DOHH2 (cell line): ENCODE measurements around the gene FBXO45.
"Not testable (repeated sequence)": the region's sequence is repeated elsewhere in the genome, so short reads cannot be mapped to it uniquely, and the experiment has no call there.

Source experiments
- H3F3A ChIP-seq: fragments of 200-600 bp; sonication (generic), shearing (Covaris generic); 2 replicates; pipeline ENCODE4 v1.6.0; 2016; ENCODE audit warnings: antibody characterized with exemption, mild to moderate bottlenecking; ENCODE audit not compliant: control insufficient read depth, insufficient read depth
- H3K27ac ChIP-seq: fragments of 200-600 bp; sonication (generic); 2 replicates; pipeline ENCODE4 v1.5.1; 2014; ENCODE audit warnings: low read depth, mild to moderate bottlenecking, low read length, moderate library complexity
- H3K27me3 ChIP-seq: fragments of 200-600 bp; sonication (generic); 2 replicates; pipeline ENCODE4 v1.6.1; 2014; ENCODE audit warnings: mild to moderate bottlenecking, low read length, mixed read lengths; ENCODE audit not compliant: control insufficient read depth
- H3K36me3 ChIP-seq: fragments of 200-600 bp; sonication (generic); 2 replicates; pipeline ENCODE4 v1.6.1; 2014; ENCODE audit warnings: mild to moderate bottlenecking, low read length, moderate library complexity, mixed read lengths; ENCODE audit not compliant: control insufficient read depth
- H3K4me1 ChIP-seq: fragments of 200-600 bp; sonication (generic); 2 replicates; pipeline ENCODE4 v1.6.1; 2014; ENCODE audit warnings: mild to moderate bottlenecking, low read length, mixed read lengths; ENCODE audit not compliant: control insufficient read depth
- H3K4me2 ChIP-seq: fragments of 200-600 bp; sonication (generic); 2 replicates; pipeline ENCODE4 v1.6.0; 2014; ENCODE audit warnings: mild to moderate bottlenecking, low read length, moderate library complexity
- H3K4me3 ChIP-seq: fragments of 200-600 bp; sonication (generic); 2 replicates; pipeline ENCODE4 v1.5.1; 2014; ENCODE audit warnings: mild to moderate bottlenecking, low read length, mixed read lengths
- H3K79me2 ChIP-seq: fragments of 200-600 bp; sonication (generic); 2 replicates; pipeline ENCODE4 v1.6.1; 2014; ENCODE audit warnings: mild to moderate bottlenecking, low read length, mixed read lengths; ENCODE audit not compliant: control insufficient read depth
- H3K9me2 ChIP-seq: fragments of 200-600 bp; sonication (generic); replicated peaks from 2 replicates; pipeline ENCODE4 v1.6.1; 2014; ENCODE audit warnings: mild to moderate bottlenecking, low read length, mixed read lengths; ENCODE audit not compliant: control insufficient read depth
- H3K9me3 ChIP-seq: fragments of 200-600 bp; sonication (generic); 2 replicates; pipeline ENCODE4 v1.6.1; 2014; ENCODE audit warnings: antibody characterized with exemption, low read length, mixed read lengths; ENCODE audit not compliant: control insufficient read depth, insufficient read depth
- H4K20me1 ChIP-seq: fragments of 200-600 bp; sonication (generic); 2 replicates; pipeline ENCODE4 v1.6.0; 2014; ENCODE audit warnings: low read depth, mild to moderate bottlenecking, antibody characterized with exemption, low read length, moderate library complexity; ENCODE audit not compliant: control insufficient read depth, insufficient read depth
- CTCF ChIP-seq: fragments of 200-600 bp; sonication (generic); IDR thresholded peaks from one replicate; pipeline ENCODE4 v1.5.1; 2014; ENCODE audit warnings: antibody characterized with exemption, mild to moderate bottlenecking, low read depth, low read length; ENCODE audit not compliant: poor library complexity, severe bottlenecking
- EZH2phosphoT487 ChIP-seq: fragments of 200-600 bp; sonication (generic); IDR thresholded peaks from 2 replicates; pipeline ENCODE4 v1.6.1; 2017; ENCODE audit warnings: borderline replicate concordance, mild to moderate bottlenecking, antibody characterized with exemption, low read length, moderate library complexity, mixed read lengths

The FBXO45 gene

GRCh38 chr3:196546537-196546936 lies 21.9 kb upstream of the FBXO45 start:
- Histone ChIP-seq H3K9me3 (peaks cover 18% of the 10 kb centered on the region), H3K27ac (no peak overlapping the region), H3K79me2 (no peaks in the 10 kb centered on the region), H3K4me2 (no peak overlapping the region), H3F3A (no peaks in the 10 kb centered on the region), H3K4me3 (no peak overlapping the region), H3K36me3 (no peaks in the 10 kb centered on the region), H4K20me1 (no peaks in the 10 kb centered on the region), H3K9me2 (no peaks in the 10 kb centered on the region), H3K27me3 (no peaks in the 10 kb centered on the region), H3K4me1 (no peaks in the 10 kb centered on the region)
- no peak for TF ChIP-seq CTCF
- no peak for TF ChIP-seq EZH2phosphoT487

- H3K27me3 ChIP-seq, result no peaks in the 10 kb centered on the region
- no peaks in the 10 kb centered on the region for H3K79me2 ChIP-seq
- no peaks in the 10 kb centered on the region for H3K36me3 ChIP-seq
- TF ChIP-seq CTCF (no peak), EZH2phosphoT487 (no peak)
- no peak overlapping the region for H3K27ac ChIP-seq
- H3K4me1 ChIP-seq, result no peaks in the 10 kb centered on the region
- no peaks in the 10 kb centered on the region for H3F3A ChIP-seq
- no peaks in the 10 kb centered on the region for H4K20me1 ChIP-seq
- no peak overlapping the region for H3K4me3 ChIP-seq
- H3K9me3 ChIP-seq, result peaks cover 18% of the 10 kb centered on the region
- no peak overlapping the region for H3K4me2 ChIP-seq
- no peaks in the 10 kb centered on the region for H3K9me2 ChIP-seq
Measured at GRCh38 chr3:196547067-196547466, 21.4 kb upstream of the FBXO45 start.

GRCh38 chr3:196549312-196549711 lies 19.1 kb upstream of the FBXO45 start:
- H3K27me3 ChIP-seq, H3K27ac ChIP-seq, H4K20me1 ChIP-seq, H3K79me2 ChIP-seq, H3K4me1 ChIP-seq, H3K9me2 ChIP-seq, H3K4me3 ChIP-seq, H3F3A ChIP-seq, H3K36me3 ChIP-seq, H3K4me2 ChIP-seq: not testable (repeated sequence)
- peaks cover 18% of the 10 kb centered on the region for H3K9me3 ChIP-seq

- H3K4me2 ChIP-seq, H4K20me1 ChIP-seq, H3K4me1 ChIP-seq, H3K27me3 ChIP-seq, H3K9me2 ChIP-seq, H3F3A ChIP-seq, H3K79me2 ChIP-seq, H3K4me3 ChIP-seq, H3K27ac ChIP-seq, H3K36me3 ChIP-seq: not testable (repeated sequence)
- H3K9me3 ChIP-seq, result peaks cover 18% of the 10 kb centered on the region
Measured at GRCh38 chr3:196550172-196550571, 18.3 kb upstream of the FBXO45 start.
